ENCODE measurements around the gene NEK10.
"Not testable (repeated sequence)": the region's sequence is repeated elsewhere in the genome, so short reads cannot be mapped to it uniquely, and the experiment has no call there.

Gene NEK10

DNA sequence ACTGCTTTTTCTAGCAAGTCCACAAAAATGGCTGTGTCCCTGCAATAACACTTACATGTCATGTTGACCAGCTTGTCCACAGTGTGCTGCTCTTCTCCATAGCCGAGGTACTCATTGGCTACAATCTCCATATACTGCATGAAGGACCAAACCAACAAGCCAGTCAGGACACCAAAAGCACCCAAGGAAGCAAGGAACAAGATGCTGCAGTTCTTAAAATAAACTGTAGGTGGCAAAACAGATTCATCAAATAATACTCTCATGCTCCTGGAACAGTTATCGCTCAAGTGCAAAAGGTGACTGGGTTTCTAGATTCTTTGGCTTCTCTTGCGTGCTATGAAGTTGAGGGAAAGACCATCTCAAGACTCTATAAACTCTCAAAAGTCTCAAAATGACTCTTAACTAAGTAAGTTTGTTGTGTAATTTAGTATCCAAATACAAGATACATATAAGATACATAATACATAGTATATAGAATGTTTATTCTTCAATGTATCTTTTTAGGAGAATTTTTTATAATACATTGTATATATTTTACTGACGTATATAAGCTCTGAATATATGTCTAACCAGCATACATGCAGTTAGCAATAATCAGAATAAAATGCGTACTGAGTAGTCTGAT is 57.0 kb downstream of the NEK10 start:
- no peak for DNase-seq

DNA sequence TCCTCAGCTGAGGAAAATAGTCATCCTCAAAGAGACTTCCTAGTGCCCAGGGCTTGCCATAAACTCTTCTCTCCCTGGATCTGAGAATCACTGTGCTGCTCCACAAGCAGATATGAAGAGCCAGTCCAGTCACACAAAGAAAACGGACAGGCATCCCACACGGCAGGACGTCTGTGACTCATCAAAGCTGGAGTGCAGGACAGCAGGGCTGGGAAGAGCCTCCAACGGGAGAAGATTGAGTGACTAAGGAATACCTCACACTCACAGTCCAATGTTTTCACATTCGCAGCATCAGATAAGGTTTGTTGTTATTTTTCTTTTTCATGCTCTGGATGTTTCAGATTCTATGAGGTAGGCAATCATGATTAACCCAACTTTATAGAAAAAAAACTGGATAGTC is 57.8 kb downstream of the NEK10 start:
- no peak for DNase-seq

DNA sequence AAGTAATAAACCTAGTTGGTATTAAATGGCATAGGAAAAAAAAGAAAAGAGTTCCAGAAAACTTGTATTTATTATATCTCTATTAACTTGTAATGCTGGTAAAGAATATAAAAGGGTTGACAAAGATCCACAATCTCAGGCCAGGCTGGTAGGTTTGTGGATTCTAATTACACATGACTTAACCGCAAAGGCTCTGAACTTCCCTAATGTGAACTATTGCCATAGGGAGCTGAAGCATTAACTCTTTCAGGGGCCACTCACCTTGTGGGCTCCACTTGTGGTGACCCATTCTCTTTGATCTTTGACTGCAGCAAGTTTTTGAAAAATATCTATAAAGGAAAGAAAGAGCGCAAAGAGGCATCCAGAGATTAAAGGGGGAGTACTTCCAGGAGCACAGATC is 58.5 kb downstream of the NEK10 start:
- DNase-seq, result no peak

DNA sequence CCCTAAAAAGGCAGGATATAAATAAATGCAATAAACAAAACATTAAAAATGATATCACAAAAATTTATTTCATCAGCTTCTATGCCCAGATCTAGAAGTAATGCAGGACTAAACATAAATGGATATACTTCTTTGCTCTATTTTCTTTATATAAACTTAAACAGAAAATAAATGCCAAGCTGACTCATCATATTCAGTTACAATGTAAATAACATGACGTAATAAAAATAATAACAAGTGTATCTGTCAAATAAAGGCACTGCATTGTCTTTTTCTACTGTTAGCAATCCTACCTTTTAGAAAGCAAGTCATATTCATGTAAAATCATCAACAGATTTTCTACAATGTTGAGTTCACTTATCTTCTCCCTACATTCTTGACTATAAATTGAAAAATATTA is 61.6 kb downstream of the NEK10 start:
- DNase-seq, result no peak

DNA sequence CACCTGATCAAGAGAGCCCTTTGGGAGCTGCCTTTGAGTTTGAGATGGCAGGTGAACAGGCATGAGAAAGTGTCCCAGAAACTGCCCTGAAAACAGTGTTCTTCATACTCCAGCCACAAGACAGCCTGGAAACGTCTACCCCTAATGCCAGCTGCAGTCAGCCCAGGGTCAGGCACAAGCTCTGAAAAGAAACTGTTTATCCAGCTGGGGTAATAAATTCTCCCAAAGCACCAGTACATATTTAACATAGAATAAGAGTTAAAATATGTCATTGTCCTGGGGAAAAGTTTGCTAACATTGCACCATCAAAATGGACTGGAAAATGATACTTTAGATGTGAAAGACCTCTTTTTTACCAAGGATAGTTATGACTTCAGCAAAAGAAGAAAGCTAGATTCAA is 66.3 kb downstream of the NEK10 start:
- no peak for DNase-seq

DNA sequence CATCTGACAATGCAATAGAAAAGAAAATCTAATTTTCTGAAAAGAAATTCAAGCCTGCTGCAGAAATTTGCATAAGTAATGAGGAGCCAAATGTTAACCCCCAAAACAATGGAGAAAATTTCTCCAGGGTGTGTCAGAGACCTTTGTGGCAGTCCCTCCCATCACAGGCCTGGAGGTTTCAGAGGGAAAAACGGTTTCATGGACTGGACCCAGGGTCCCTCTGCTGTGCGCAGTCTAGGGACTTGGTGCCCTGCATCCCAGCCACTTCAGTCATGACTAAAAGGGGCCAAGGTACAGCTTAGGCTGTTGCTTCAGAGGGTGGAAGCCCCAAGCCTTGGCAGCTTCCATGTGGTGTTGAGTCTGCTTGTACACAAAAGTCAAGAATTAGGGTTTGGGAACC is 70.2 kb downstream of the NEK10 start:
- not testable (repeated sequence) for DNase-seq

DNA sequence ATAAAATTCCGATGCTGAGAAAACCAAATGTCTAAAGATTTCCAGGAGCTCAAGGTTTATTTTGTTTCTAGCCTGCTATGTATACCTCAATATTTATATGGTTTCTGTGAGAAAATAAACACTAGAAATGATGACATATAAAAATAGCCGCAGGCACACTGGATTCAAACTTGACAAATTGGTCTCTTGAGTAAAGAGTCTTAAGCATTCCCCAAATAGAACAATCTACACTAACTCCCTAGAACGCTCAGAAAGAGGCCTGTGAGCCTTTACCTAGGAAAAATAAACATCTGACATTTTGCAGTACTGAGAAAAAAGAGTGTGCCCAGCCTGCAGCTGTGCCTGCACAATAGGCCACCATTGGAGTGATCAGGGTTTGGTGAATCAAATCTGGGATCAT is 75.2 kb downstream of the NEK10 start:
- DNase-seq, result no peak

DNA sequence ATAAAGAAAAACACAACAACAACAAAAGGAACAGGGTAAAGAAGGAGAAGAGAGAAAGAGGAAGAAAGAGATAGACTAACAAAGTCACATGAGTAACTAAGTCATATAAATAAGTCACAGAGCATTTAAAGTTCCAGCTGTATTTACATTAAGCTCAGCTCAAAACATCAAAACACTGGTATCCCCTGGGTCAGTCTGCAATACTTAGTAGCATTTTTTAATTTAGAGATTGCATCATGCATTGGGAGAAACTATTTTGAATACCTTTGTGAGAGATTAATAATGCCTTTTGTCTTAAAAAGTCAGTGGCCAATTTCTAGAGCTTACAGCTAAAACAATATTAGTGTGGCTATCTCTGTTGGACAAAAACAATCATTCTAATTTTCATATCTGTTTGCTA is 78.4 kb downstream of the NEK10 start:
- DNase-seq, result no peak

DNA sequence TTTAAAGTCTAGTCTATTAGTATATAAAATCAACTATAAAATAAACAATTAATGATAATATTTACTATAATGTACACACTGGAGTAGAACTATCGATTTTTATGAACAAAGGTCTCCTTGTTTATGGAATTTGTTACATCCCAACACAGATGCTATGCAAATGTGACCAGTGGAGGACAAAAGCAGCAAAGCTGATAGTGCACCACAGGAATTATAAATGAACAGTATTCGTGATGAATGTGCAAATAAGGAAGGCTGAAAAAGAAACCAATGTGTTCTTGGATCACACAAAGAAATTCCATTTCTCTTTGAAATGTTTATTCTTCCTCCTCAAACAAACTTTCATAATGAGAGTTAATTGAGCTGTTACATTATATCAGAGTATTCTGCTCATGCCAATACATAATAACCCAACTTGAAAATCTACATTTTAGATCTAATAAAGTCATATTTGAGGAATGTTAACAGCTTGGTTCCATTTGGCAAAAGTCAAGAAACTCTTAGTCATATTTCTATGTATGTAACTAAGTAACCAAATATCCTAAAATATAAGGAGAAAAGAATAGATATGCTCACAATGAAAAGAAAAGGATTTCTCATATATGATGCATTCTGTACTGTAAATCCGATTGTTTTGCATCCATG is 79.3 kb downstream of the NEK10 start:
- DNase-seq, result no peak

DNA sequence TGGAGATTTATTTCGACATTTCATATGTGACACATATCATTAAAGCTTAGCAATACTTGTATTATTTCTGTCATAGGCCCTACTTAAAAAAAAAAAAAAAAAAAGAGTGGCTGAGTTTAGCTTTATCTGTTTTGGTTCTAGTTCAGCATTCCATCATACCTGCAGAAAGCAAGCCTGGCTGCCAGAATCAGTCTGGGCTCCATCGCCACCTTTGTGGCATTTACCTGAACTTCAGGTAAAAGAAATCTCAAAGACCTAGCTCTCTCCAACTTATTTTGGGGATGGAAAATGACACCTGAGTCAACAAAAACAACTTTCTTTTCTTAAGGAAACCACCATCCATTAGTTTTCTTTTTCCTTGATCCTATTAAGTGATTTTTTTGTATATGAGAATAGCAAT is 82.1 kb downstream of the NEK10 start:
- DNase-seq, result no peak

DNA sequence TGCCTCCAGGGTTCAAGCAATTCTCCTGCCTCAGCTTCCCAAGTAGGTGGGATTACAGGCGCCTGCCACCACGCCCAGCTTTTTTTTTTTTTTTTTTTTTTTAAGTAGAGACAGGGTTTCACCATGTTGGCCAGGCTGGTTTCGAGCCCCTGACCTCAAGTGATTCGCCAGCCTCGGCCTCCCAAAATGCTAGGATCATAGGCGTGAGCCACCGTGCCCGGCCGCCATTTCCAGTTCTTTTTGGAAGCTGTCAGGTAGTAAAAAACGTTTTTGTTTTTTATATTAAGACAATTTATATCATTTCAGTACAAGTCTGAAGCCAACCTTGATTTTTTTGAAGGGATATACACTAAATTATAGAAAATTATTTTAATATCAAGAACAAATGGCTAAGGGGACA is 82.7 kb downstream of the NEK10 start:
- not testable (repeated sequence) for DNase-seq

DNA sequence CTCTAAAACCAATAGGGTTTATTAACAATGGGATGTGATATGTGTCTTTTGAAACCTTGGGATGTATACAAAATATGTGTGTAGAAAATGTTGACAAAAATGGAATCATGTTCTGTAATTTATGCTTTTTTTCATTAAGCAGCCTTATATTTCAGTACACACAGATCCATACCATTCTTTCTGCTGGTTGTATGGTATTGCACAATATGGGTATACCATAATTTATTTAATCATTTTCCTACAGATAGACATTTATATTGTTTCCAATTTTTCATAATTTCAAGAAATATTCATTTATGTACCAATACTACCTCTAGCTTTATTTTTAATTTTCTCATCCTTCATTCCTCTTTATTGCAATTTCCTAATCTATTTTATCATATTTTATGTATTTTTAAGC is 83.5 kb downstream of the NEK10 start:
- DNase-seq, result no peak

DNA sequence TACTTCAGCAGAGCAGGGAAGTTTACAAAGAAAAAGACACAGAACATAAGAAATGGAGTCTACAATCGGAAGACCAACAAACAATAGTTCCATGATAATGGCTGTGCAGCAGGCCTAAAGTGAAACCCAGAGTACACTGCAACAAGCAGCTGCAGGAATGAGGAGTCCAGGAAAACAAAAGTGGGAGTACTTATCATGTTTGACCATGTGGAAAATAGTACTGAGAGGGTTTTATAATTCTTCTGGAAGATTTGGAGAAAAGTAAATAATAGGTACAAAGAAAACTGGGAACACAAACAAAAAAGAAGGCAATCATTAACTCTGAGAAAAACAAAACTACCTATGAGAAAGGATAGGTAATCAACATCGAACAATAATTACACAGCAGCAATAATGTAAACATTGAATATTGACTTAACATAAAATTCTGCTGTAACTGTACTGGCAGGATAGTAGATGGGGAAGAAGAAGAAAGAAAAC is 87.5 kb downstream of the NEK10 start:
- no peak for DNase-seq

DNA sequence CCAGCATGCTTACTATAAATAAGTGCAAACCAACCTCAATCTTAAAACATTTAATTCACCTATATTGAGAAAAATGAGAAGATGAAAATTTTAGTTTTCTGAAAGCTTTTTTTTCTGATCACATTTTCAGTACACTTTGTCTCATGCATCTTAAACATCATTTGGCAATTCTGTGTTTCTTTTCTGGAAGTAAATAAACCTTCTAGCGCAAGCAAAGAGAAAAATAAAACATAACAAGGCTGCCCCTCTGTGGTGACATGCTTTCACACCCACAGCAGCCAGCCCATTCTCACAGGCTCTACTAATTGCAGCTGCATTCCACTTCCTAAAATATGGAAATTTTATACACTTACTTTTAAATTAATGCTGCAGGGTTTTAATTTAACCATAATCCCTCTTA is 90.1 kb downstream of the NEK10 start:
- DNase-seq, result no peak

DNA sequence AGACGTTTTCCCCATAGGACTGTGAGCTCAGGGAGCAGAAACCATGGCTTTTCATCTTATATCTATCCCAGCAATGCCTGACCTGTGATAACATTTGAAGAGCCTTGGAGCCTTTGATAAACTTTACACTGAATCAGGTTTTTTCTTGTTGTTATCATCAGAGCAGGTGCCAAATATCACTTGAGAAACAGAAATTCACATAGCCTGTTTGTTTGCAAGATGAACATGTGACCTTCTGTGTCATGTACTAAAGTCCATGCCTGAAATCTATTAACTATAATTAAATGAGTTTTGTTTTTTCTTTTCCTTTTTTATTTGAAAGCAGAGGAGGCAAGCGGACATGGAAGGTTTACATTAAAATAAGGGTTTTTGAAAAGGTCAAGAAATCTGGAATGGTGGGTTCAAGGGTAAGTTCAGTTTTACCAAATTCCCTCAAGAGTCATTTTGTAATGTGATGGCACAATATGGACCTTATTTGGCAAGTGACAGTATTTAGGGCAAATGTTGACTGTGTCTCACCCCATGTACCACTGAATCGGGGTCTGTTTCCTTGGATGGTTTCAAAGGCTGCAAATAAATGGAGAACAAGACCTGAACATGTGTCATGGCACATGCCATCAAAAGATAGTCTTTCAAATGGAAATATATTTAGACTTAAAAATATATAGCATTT is 90.7 kb downstream of the NEK10 start:
- DNase-seq, result no peak

DNA sequence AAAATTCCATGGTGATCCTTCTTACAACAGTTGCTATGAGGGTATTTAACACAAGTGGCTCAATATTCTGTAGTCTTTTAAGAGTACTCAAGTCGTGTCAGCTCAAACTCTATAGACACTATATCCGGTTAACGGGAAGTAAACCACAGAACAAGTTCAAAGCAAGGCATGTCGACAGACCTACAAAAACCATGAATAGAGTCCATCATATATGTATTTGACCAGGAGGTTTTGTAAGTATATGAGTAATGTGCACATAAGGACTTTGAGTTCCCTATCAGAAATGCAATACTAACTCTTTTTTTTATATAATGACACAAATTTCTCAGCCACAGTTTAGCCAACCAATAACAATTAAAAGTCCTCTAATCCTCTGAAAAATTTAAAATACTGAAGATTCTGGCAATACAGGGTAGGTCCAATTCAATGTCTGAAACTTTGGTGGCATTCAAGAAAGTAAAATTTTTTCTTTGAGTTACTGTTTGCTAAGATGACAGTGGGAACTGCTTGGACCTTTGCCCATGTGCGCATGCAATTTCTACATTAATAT is 93.7 kb downstream of the NEK10 start:
- DNase-seq, result no peak

DNA sequence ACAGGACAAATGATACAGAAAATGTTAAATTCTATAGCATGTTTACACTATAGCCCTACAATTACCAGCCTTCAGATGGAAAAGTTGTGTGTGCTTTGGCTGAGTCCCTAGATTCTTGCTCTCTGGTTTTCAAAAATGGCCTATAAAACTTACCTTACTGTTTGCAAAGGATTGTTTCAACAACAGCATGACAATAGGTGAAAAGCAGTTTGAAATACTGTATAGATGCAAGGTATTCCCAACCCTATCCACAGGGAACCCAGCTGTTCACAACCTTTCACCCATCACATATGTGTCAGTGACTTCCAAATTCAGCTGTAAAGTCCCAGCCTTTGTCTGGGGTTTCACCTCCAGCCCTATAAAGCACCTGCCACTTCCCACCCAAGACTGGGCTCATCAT is 97.3 kb downstream of the NEK10 start:
- DNase-seq, result no peak

DNA sequence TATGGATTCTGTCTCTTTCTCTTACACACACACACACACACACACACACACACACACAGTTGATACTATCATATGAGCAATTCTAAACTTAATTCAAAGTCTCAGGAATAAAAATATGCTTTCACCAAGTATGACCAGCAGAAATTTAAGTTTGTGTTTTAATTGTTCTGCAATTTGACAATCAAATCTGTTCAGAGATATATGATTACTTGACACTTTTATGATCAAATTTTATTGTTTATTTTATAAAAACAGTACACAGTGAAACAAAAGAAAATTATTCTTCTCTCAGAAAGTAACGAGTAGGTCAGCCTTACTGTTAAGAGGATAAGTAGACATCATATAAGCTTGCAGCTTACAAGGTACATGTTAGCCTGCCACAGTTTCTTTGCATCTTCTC is 114.3 kb downstream of the NEK10 start:
- no peak for DNase-seq

DNA sequence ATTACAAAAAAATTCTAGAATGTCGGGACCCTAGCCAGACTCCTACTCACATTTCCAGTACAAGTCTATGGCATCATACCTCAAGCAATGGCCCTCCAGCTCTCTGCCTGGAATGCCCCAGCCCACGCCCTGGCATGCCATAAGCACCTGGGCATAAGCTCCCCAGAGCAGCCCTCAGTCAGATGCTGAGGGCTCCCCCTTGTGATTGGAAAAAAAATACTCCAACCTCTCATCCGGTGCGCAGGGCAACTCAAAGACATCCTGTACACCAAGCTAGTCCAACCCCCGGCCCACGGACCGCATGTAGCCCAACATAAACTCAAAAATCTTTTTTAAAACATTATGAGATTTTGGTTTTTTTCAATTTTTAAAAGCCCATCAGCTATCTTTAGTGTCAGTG is 115.4 kb downstream of the NEK10 start:
- no peak for DNase-seq

DNA sequence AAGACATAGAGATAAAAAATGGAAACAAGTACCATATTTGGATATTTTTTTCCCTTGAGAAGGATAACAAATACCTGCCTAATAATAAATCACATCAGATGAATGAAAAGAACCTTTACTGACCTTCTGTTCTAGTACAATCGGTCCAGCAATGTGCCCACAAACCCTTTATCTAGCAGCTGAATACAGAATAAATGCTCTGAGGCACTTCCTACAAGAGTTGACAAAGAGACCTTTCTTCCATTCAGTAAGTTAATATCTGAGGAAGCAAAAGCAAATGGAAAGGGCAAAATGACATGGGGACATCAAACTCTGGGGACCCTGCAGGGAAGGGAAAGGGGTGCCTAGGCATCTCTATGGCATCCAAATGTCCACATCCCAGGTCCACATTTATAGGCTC is 115.8 kb downstream of the NEK10 start:
- no peak for DNase-seq

DNA sequence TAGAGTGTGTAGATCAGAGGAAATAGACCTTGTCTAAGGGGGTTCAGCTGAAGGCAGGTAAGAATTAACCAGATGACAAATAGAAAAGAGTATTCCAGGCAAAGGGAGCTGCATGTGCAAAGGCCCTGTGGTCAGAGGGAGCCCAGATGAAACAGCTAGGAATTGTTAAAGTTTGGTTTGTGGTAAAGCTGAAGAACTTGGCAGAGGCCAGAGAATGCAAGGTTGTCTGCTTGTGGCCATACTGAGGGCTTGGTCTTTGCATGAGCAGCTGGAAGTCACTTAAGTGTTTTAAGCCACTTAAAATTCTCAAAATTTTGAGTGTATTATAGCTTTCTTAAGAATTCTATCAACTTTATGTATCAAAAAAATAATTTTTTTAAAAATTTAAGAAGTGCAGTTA is 116.5 kb downstream of the NEK10 start:
- DNase-seq, result no peak

DNA sequence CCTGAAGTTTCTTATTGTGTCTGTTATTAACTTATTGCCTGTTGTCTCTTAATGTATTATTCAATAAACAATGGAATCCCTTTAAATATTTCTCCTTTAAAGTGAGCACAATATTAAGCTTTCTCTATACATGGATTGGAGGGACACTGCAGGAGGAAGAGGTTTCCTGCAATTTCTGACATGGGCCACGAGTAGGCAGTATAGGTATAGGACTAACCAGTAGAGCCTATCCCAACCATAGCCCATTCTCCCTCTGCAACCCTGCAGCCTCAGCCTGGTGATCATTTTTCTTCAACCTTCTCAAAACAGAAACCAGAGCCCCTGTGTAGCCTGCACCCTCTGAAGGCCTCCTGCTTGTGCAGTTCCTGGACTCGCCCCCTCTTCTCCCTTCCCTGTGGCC is 124.8 kb downstream of the NEK10 start:
- no peak for DNase-seq

DNA sequence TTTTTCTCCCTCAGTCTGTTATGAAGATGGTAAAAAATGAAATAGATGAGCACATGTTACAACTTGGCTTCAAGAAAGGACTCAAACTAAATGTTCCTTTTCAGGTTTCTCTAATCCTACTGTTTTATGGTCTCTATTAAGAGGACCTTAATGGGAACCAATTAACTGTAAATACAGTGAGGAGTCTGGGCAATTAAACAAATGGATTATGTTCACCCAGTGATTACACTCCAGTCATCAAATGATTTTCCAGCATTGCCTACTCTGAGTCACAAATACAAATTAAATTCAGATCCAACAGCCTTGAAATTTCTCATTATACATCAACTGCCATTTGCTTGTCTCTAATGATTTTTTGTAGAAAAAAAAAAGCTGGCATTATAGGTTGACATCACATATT is 129.2 kb downstream of the NEK10 start:
- DNase-seq, result no peak

DNA sequence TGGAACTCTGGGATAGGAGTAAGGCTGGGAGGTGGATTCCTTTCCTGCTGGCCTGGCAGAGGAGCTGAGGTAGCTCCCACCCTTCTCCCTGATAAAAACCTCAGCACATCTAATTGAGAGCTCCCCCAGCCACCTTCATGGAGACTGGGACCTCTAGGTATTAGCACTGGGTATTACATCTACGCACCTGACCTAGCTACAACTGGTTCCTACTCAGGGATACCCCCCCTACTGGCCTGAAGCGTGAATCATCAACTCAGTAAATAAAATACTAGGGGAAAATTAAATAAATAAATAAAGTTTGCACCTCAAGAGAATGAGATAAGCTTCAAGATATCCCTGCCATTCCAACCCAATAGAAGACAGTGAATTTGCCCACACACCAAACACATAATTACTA is 140.4 kb downstream of the NEK10 start:
- DNase-seq, result no peak

Data from activated gamma-delta T cell treated with Interleukin-2 at 50 U/mL for 16 hours (primary cell).